ENCODE data around the gene PRKAR2B. TPM values are rescaled to one million over a fixed set of nuclear protein-coding genes. Genes with fewer than 3 reads are reported as not detected.

The PRKAR2B gene
- total and polyA plus RNA-seq, 4 donors: 3.5 to 15.0 (median 5.8) TPM

DNA sequence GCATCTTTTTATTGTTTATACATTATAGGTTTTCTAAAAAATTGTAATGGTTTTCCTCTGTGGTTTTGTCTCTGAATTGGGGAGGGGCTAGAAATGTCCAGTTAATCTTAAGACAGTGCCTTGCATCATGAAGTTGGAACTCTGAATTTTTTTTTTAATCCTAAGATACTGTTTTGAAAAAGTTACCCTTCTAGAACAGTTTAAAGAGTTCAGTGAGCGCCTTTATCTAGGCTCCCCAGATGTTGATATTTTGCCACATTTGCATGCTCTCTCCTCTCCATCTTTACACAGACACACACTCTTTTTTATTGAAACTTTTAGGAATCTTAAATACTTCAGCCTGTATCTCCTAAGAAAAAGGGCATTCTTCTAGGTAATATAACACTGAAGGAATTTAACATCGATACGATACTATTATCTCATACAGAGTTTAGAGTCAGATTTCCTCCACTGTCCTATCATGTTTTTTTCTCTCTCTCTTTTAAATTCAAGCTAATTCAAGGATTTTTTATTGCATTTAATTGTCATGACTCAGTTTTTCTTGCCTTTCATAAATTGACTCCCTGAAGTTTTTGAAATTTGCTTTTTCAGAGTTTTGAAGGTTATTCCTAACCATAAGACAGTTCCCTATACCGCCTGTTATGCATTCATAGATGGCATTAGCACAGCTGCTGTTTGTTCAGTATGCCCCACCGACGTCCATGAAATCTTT is 31.5 kb downstream of the PRKAR2B start:
- H3K4me1 ChIP-seq (ENCODE audit: control insufficient read depth in 5 of 5, insufficient read depth in 5 of 5, low read length in 5 of 5): peaks cover 0 to 6% (median 3%) of the 10 kb centered on the region in 5 donors
- no peaks in the 10 kb centered on the region for H3K9me3 ChIP-seq (ENCODE audit: control insufficient read depth in 4 of 4, insufficient read depth in 3 of 4, low read length in 3 of 4)
- ATAC-seq (ENCODE audit: insufficient read depth, low FRiP score): no peak
- WGBS, 2 donors: 87 to 88% methylated on average over 6 of the region's 6 CpGs
- H3K4me3 ChIP-seq: no peak overlapping the region
- DNase-seq: no peak
- H3K36me3 ChIP-seq (ENCODE audit: control insufficient read depth in 4 of 4, insufficient read depth in 4 of 4, low read length in 4 of 4): no peaks in the 10 kb centered on the region
- no peak overlapping the region for H3K9ac ChIP-seq (ENCODE audit: insufficient read depth in 1 of 2, low read length in 2 of 2)
- no peak overlapping the region for H3K27ac ChIP-seq (ENCODE audit: low read depth in 1 of 2, low read length in 1 of 2)
- TF ChIP-seq, protein P1, sequence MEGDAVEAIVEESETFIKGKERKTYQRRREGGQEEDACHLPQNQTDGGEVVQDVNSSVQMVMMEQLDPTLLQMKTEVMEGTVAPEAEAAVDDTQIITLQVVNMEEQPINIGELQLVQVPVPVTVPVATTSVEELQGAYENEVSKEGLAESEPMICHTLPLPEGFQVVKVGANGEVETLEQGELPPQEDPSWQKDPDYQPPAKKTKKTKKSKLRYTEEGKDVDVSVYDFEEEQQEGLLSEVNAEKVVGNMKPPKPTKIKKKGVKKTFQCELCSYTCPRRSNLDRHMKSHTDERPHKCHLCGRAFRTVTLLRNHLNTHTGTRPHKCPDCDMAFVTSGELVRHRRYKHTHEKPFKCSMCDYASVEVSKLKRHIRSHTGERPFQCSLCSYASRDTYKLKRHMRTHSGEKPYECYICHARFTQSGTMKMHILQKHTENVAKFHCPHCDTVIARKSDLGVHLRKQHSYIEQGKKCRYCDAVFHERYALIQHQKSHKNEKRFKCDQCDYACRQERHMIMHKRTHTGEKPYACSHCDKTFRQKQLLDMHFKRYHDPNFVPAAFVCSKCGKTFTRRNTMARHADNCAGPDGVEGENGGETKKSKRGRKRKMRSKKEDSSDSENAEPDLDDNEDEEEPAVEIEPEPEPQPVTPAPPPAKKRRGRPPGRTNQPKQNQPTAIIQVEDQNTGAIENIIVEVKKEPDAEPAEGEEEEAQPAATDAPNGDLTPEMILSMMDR (IDR thresholded peaks at IDR 0.05; ENCODE audit: control extremely low read depth, extremely low read depth): no peak
- H3K27me3 ChIP-seq (ENCODE audit: control insufficient read depth in 3 of 3, insufficient read depth in 3 of 3, low read length in 2 of 3): no peaks in the 10 kb centered on the region

DNA sequence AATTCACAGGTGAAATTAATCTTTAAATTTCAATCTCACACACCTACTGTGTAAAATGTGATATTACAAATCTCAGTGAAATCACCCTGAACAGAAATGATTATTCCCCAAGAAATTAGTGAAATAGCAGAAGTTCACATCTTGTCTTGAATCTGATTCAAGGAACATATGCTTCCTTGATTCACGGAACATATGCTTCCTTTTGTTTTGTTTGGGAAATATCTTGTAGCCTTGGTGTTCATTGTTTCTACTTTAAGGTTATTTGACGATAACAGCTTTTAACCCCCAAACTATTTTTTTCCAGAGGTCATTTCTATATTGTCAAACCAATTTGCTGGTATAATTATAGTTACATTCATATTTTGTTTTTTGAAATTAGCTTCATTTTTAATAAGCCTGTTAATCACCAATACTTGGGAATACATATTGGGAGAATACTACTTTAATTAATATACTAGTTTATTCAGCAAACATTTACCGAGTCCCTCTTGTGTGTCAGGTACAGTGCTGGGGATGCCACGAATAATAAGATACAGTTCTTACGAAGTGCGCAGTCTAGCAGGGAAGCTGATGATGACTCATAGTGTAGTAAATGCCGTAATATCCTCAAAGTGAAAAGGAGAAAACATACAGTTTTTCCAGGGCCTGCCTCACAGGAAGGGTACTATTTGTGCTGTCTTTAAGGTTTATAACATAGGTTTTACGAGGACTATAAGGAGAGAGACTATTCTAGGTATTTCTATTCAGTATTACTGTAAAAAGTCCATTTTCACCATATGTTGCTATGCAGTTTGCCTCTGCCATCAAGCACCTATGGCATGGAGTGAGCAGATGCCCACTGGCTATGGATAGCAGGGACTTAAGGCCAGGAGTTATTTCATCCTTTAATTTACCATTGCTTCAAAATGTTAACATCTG is 32.5 kb downstream of the PRKAR2B start:
- 69 to 76% methylated on average over 8 of the region's 8 CpGs for WGBS, 2 donors
- H3K9ac ChIP-seq (ENCODE audit: insufficient read depth in 1 of 2, low read length in 2 of 2): no peak overlapping the region
- ATAC-seq (ENCODE audit: insufficient read depth, low FRiP score): no peak

DNA sequence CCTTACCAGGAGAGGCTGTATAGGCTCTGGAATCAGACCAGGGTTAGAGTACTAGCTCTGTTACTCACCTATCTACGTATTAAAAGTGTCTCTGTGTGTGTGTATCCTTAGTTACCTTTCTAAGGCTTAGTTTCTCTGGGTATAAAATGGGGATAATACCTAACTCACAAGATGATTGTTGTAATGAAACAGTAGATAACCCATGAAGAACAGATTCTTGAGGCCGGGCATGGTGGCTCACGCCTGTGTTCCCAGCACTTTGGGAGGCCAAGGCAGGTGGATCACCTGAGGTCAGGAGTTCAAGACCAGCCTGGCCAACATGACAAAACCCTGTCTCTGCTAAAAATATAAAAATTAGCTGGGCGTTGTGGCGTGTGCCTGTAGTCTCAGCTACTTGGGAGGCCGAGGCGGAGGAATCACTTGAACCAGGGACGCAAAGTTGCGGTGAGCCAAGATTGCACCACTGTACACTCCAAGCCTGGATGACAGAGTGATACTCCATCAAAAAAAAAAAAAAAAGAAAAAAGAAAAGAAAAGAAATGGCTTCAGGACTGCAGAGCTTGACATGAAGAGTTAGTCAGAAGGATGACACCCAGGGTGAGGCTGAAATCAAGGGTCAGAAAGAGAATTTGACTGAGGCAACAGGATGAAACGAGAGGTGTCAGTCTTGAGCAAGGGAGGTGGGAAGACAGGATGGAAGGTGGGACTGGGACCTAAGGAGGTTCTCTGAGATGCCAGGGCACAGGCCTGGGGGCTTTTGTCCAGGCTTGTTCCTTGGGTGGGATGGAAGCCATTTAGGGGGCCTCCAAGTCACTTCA is 33.4 kb downstream of the PRKAR2B start:
- Histone ChIP-seq H3K27ac (ENCODE audit: low read depth in 1 of 2, low read length in 1 of 2) (no peak overlapping the region), H3K4me1 (ENCODE audit: control insufficient read depth in 5 of 5, insufficient read depth in 5 of 5, low read length in 5 of 5) (peaks cover 0 to 6% (median 3%) of the 10 kb centered on the region in 5 donors), H3K27me3 (ENCODE audit: control insufficient read depth in 3 of 3, insufficient read depth in 3 of 3, low read length in 2 of 3) (no peaks in the 10 kb centered on the region), H3K4me3 (no peak overlapping the region), H3K9me3 (ENCODE audit: control insufficient read depth in 4 of 4, insufficient read depth in 3 of 4, low read length in 3 of 4) (no peaks in the 10 kb centered on the region), H3K36me3 (ENCODE audit: control insufficient read depth in 4 of 4, insufficient read depth in 4 of 4, low read length in 4 of 4) (no peaks in the 10 kb centered on the region), H3K9ac (ENCODE audit: insufficient read depth in 1 of 2, low read length in 2 of 2) (no peak overlapping the region)
- TF ChIP-seq, protein P1 (IDR thresholded peaks at IDR 0.05; ENCODE audit: control extremely low read depth, extremely low read depth): no peak
- no peak for ATAC-seq (ENCODE audit: insufficient read depth, low FRiP score)
- no peak for DNase-seq
- WGBS, 2 donors: 93 to 97% methylated on average over 10 of the region's 10 CpGs

More for the DNA sequence above, 32.5 kb downstream of the PRKAR2B start:
- Histone ChIP-seq H3K36me3 (ENCODE audit: control insufficient read depth in 4 of 4, insufficient read depth in 4 of 4, low read length in 4 of 4) (no peaks in the 10 kb centered on the region), H3K4me3 (no peak overlapping the region), H3K9me3 (ENCODE audit: control insufficient read depth in 4 of 4, insufficient read depth in 3 of 4, low read length in 3 of 4) (no peaks in the 10 kb centered on the region), H3K27ac (ENCODE audit: low read depth in 1 of 2, low read length in 1 of 2) (no peak overlapping the region), H3K27me3 (ENCODE audit: control insufficient read depth in 3 of 3, insufficient read depth in 3 of 3, low read length in 2 of 3) (no peaks in the 10 kb centered on the region), H3K4me1 (ENCODE audit: control insufficient read depth in 5 of 5, insufficient read depth in 5 of 5, low read length in 5 of 5) (peaks cover 0 to 6% (median 3%) of the 10 kb centered on the region in 5 donors)
- TF ChIP-seq, protein P1 (IDR thresholded peaks at IDR 0.05; ENCODE audit: control extremely low read depth, extremely low read depth): no peak
- no peak for DNase-seq
